PC-9 (cell line): ENCODE results near the gene RFXAP.

ENCODE experiments used
- EZH2 ChIP-seq: fragments of 200-600 bp; sonication (generic); IDR thresholded peaks from 2 replicates; pipeline ENCODE4 v1.8.0; 2017; ENCODE audit warnings: antibody characterized with exemption, low read depth
- TF ChIP-seq, protein P1 (sequence below): fragments of 200-600 bp; sonication (generic); conservative IDR thresholded peaks from 2 replicates; pipeline ENCODE4 v1.6.1; 2017; ENCODE audit warnings: mixed run types, antibody characterized with exemption, mild to moderate bottlenecking, moderate library complexity

DNA sequence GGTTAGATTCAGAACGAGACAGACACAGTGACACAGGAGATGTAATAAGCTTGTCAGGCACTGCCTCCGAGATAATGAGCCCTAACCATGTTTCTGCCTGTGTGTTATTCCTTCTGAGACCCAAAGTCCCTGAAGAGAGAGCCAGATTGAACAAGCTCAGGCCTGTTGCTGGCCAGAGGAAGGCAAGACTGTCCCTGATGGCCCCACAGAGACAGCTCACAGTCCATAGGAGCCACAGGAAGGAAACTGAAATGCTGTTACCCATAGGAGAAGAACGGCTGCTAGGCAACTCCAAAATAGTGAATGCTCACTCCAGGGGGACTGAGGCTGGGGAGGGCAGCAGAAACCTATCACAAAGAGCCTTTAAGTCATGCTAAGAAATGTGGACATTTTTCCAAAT is 31.8 kb upstream of the RFXAP start:
- TF ChIP-seq, protein P1, sequence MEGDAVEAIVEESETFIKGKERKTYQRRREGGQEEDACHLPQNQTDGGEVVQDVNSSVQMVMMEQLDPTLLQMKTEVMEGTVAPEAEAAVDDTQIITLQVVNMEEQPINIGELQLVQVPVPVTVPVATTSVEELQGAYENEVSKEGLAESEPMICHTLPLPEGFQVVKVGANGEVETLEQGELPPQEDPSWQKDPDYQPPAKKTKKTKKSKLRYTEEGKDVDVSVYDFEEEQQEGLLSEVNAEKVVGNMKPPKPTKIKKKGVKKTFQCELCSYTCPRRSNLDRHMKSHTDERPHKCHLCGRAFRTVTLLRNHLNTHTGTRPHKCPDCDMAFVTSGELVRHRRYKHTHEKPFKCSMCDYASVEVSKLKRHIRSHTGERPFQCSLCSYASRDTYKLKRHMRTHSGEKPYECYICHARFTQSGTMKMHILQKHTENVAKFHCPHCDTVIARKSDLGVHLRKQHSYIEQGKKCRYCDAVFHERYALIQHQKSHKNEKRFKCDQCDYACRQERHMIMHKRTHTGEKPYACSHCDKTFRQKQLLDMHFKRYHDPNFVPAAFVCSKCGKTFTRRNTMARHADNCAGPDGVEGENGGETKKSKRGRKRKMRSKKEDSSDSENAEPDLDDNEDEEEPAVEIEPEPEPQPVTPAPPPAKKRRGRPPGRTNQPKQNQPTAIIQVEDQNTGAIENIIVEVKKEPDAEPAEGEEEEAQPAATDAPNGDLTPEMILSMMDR = no peak
- TF ChIP-seq EZH2 = no peak
